Measurements from ENCODE around the gene BRD3OS. TPM values are rescaled to one million over a fixed set of nuclear protein-coding genes. Genes with fewer than 3 reads are reported as not detected.

Gene BRD3OS
- total and polyA plus RNA-seq, 2 donors (not counting 1 experiment from before 2014, with no cell fraction given) = 12.4 to 19.4 TPM

DNA sequence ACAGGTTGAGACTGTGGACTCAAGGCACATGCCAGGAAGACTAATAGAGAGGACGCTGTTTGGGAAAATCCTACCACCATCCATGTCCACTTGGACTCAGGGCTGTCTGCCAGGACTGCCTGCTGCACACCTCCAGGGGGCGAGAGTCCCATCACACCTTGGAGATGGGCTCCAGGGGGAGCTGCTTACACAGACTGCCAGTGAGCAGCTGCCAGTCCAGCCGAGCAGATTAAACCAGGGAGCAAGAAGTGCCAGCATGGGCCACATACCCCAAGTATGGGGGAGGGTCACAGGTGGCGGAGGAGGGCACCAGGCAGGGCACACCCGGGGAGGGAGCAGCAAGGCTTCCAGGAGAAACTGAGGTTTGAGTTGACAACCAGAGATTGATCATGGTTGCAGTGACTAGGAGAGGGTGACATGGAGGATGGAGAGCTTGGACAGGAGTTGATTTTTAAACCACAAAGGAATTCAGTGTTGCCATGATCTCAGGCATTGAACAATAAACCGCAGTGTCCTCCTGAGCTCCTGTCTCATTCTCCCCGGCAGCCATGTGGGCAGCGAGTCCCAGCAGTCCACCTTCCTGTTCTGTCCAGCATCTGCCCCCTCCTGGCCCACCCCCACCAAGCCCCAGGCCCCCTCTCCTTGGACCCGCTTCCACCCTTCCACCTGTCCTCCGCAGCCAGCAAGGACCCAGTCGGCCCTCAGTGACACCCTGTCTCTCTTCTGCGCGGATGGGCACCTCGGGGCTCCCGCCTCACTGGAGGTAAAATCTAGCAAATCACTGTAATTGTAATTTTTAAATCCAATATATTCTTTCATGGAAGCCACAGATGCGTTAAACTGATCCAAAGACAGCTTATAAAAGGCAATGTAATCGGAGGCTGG lies 30.0 kb upstream of the BRD3OS start:
- Histone ChIP-seq H2AFZ (ENCODE audit: low read length) (no peak overlapping the region), H3K4me3 (replicated peaks in 1 of 4; ENCODE audit: control extremely low read depth in 1 of 4, insufficient read depth in 1 of 4, low read depth in 3 of 4, low read length in 4 of 4) (no peak overlapping the region), H3K4me2 (ENCODE audit: extremely low read depth, insufficient read depth, low read length) (no peak overlapping the region), H3K9me3 (ENCODE audit: control insufficient read depth, insufficient read depth, low read depth, low read length) (no peaks in the 10 kb centered on the region), H4K20me1 (ENCODE audit: control insufficient read depth, extremely low read depth, insufficient read depth, low read length) (no peaks in the 10 kb centered on the region), H3K4me1 (ENCODE audit: control insufficient read depth, extremely low read depth, insufficient read depth, low read length) (peaks cover 11% of the 10 kb centered on the region), H3K27ac (ENCODE audit: insufficient read depth, low read length) (no peak overlapping the region), H3K36me3 (ENCODE audit: control insufficient read depth, insufficient read depth, low read length) (no peaks in the 10 kb centered on the region), H3K27me3 (ENCODE audit: control insufficient read depth, insufficient read depth, low read length) (peaks cover 4% of the 10 kb centered on the region), H3K9ac (ENCODE audit: insufficient read depth, low read length) (no peak overlapping the region), H3K79me2 (ENCODE audit: control insufficient read depth, insufficient read depth, low read length) (peaks cover 20% of the 10 kb centered on the region)
- no peak for TF ChIP-seq EZH2 (IDR thresholded peaks at IDR 0.05; ENCODE audit: low read length, missing control alignments)
- TF ChIP-seq, protein P1, sequence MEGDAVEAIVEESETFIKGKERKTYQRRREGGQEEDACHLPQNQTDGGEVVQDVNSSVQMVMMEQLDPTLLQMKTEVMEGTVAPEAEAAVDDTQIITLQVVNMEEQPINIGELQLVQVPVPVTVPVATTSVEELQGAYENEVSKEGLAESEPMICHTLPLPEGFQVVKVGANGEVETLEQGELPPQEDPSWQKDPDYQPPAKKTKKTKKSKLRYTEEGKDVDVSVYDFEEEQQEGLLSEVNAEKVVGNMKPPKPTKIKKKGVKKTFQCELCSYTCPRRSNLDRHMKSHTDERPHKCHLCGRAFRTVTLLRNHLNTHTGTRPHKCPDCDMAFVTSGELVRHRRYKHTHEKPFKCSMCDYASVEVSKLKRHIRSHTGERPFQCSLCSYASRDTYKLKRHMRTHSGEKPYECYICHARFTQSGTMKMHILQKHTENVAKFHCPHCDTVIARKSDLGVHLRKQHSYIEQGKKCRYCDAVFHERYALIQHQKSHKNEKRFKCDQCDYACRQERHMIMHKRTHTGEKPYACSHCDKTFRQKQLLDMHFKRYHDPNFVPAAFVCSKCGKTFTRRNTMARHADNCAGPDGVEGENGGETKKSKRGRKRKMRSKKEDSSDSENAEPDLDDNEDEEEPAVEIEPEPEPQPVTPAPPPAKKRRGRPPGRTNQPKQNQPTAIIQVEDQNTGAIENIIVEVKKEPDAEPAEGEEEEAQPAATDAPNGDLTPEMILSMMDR (conservative IDR thresholded peaks at IDR 0.05 in 1 of 2, IDR thresholded peaks at IDR 0.05 in 1 of 2; ENCODE audit: low read depth in 1 of 2, low read length in 2 of 2) = peak; percentile 11 to 14
- peak in 1 of 2 donors; percentile 60 for DNase-seq (ENCODE audit: low read depth in 2 of 2)

DNA sequence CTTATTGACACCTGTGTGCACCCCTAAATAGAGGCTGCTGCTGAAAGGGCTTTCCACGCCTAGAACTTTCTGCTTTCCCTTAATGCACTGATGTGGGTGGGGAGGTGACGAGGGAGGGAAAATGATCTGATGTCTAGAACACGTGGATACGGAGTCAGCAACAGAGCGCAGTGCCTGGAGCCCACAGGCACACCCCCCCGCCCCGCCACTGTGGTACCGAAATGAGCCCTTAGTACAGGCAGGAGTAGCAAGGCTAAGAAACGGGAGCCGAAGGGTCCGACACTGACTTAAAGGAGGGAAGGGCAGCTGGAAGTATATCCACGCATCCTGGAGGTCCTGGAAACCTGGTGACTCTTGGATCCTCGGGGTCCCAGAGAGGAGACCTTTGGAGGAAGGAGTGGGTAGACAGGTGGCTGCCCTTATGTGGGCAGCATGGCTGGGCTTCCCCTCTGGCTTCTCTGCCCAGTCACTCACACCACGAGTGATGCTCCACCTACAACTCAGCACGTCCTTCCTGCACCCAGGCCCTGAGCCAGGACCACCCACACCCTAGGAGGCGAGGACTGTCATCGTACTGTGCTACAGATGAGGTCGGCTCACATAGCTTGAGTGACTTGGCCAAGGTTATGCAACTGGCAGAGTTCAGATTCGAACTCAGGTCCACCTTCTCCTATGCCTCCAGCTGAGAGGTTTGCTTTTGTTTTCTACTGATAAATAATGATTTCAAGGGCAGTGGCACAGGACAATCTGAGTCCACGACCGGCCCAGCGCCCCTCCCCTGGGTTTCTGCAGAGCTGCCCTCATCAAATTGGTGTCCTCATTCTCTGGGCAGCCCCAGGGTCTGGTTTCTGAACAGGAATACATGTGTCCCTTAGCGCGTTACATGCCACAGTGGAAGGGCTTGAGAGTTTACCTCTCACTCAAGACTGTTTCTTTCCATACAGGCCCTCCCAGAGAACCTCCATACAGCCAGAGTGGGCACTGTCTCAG lies 28.5 kb upstream of the BRD3OS start:
- H3K9ac ChIP-seq (ENCODE audit: insufficient read depth, low read length) = no peak overlapping the region
- peaks cover 4% of the 10 kb centered on the region for H3K27me3 ChIP-seq (ENCODE audit: control insufficient read depth, insufficient read depth, low read length)
- H3K4me1 ChIP-seq (ENCODE audit: control insufficient read depth, extremely low read depth, insufficient read depth, low read length) = peaks cover 6% of the 10 kb centered on the region
- no peaks in the 10 kb centered on the region for H3K9me3 ChIP-seq (ENCODE audit: control insufficient read depth, insufficient read depth, low read depth, low read length)
- H4K20me1 ChIP-seq (ENCODE audit: control insufficient read depth, extremely low read depth, insufficient read depth, low read length) = no peaks in the 10 kb centered on the region
- peaks cover 6% of the 10 kb centered on the region for H3K79me2 ChIP-seq (ENCODE audit: control insufficient read depth, insufficient read depth, low read length)
- H3K4me2 ChIP-seq (ENCODE audit: extremely low read depth, insufficient read depth, low read length) = no peak overlapping the region
- DNase-seq (ENCODE audit: low read depth in 2 of 2) = peak in 1 of 2 donors; percentile 17
- H3K4me3 ChIP-seq (replicated peaks in 1 of 4; ENCODE audit: control extremely low read depth in 1 of 4, insufficient read depth in 1 of 4, low read depth in 3 of 4, low read length in 4 of 4) = no peak overlapping the region
- TF ChIP-seq, protein P1 (conservative IDR thresholded peaks at IDR 0.05 in 1 of 2, IDR thresholded peaks at IDR 0.05 in 1 of 2; ENCODE audit: low read depth in 1 of 2, low read length in 2 of 2) = no peak
- TF ChIP-seq EZH2 (IDR thresholded peaks at IDR 0.05; ENCODE audit: low read length, missing control alignments) = no peak
- H3K27ac ChIP-seq (ENCODE audit: insufficient read depth, low read length) = no peak overlapping the region
- no peaks in the 10 kb centered on the region for H3K36me3 ChIP-seq (ENCODE audit: control insufficient read depth, insufficient read depth, low read length)
- H2AFZ ChIP-seq (ENCODE audit: low read length) = no peak overlapping the region

DNA sequence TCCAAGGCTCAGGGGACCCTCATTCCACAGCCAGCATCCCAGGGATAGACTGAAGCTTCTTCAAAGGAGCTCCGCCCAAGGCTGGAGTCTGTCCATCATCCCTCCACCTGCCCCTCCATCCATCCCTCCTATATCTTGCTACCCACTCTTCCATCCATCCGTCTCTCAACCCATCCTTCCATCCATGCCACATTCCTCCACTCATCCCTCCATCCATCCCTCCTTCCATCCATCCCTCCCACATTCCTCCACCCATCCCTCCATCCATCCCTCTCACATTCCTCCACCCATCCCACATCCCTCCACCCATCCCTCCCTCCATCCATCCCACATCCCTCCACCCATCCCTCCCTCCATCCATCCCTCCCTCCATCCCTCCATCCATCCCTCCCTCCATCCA lies 27.7 kb upstream of the BRD3OS start:
- Histone ChIP-seq H2AFZ (ENCODE audit: low read length) (no peak overlapping the region), H3K4me1 (ENCODE audit: control insufficient read depth, extremely low read depth, insufficient read depth, low read length) (peaks cover 6% of the 10 kb centered on the region), H3K27me3 (ENCODE audit: control insufficient read depth, insufficient read depth, low read length) (peaks cover 4% of the 10 kb centered on the region), H3K79me2 (ENCODE audit: control insufficient read depth, insufficient read depth, low read length) (no peaks in the 10 kb centered on the region), H3K9ac (ENCODE audit: insufficient read depth, low read length) (no peak overlapping the region), H3K9me3 (ENCODE audit: control insufficient read depth, insufficient read depth, low read depth, low read length) (no peaks in the 10 kb centered on the region), H4K20me1 (ENCODE audit: control insufficient read depth, extremely low read depth, insufficient read depth, low read length) (no peaks in the 10 kb centered on the region), H3K27ac (ENCODE audit: insufficient read depth, low read length) (no peak overlapping the region), H3K4me3 (replicated peaks in 1 of 4; ENCODE audit: control extremely low read depth in 1 of 4, insufficient read depth in 1 of 4, low read depth in 3 of 4, low read length in 4 of 4) (no peak overlapping the region), H3K36me3 (ENCODE audit: control insufficient read depth, insufficient read depth, low read length) (no peaks in the 10 kb centered on the region), H3K4me2 (ENCODE audit: extremely low read depth, insufficient read depth, low read length) (no peak overlapping the region)
- TF ChIP-seq EZH2 (IDR thresholded peaks at IDR 0.05; ENCODE audit: low read length, missing control alignments) = no peak
- TF ChIP-seq, protein P1 (conservative IDR thresholded peaks at IDR 0.05 in 1 of 2, IDR thresholded peaks at IDR 0.05 in 1 of 2; ENCODE audit: low read depth in 1 of 2, low read length in 2 of 2) = no peak
- no peak for DNase-seq (ENCODE audit: low read depth in 2 of 2)
